Suprapubic skin (tissue), 4 donors: ENCODE results near the gene ANKRD66.

Experiments
- CTCF ChIP-seq, 2 donors: fragments of 200-600 bp in 1 of 2; fragments of 450-650 bp in 1 of 2; sonication (generic) in 1 of 2; IDR thresholded peaks; one replicate each; pipeline ENCODE4 v1.5.1; 2016 to 2019; ENCODE audit warnings: antibody characterized with exemption in 2 of 2, mild to moderate bottlenecking in 1 of 2, moderate library complexity in 1 of 2
- EP300 ChIP-seq: sonication (generic); formaldehyde crosslinking; IDR thresholded peaks from one replicate; pipeline ENCODE4 v1.6.1; 2017; ENCODE audit warnings: antibody characterized with exemption
- POLR2A ChIP-seq, 2 donors: fragments of 450-650 bp; IDR thresholded peaks; one replicate each; pipeline ENCODE4 v1.6.1; 2017; ENCODE audit warnings: antibody characterized with exemption in 2 of 2, mild to moderate bottlenecking in 2 of 2, moderate library complexity in 2 of 2
- POLR2AphosphoS5 ChIP-seq, 3 donors: sonication (generic); formaldehyde crosslinking; IDR thresholded peaks; one replicate each; pipeline ENCODE4 v1.6.1; 2017; ENCODE audit warnings: antibody characterized with exemption in 3 of 3

- no peak for TF ChIP-seq POLR2A (IDR thresholded peaks at IDR 0.05)
- no peak for TF ChIP-seq POLR2AphosphoS5 (IDR thresholded peaks at IDR 0.05)
- no peak for TF ChIP-seq EP300
- TF ChIP-seq CTCF (IDR thresholded peaks at IDR 0.05), result no peak
Measured at GRCh38 chr6:46755865-46756264, 9.1 kb downstream of the ANKRD66 start.
